RCC 7860 (cell line): ENCODE results near the gene KCNJ3.
"Not testable (repeated sequence)": the region's sequence is repeated elsewhere in the genome, so short reads cannot be mapped to it uniquely, and the experiment has no call there.

ENCODE experiments used
- DNase-seq: peaks from one replicate; pipeline ENCODE4 v3.0.0-alpha.2; 2015; ENCODE audit warnings: low spot score
- FAIRE-seq: peaks from 2 replicates; lab custom pipeline; 2012; peaks lifted over from hg19 to GRCh38; lab: Jason Lieb, UNC

KCNJ3 gene

GRCh38 chr2:154837035-154837434 lies 138.5 kb downstream of the KCNJ3 start:
- DNase-seq, result no peak
- FAIRE-seq, result no peak

GRCh38 chr2:154844513-154844912 lies 146.0 kb downstream of the KCNJ3 start:
- DNase-seq, result no peak
- FAIRE-seq, result no peak

GRCh38 chr2:154846842-154847241 lies 148.3 kb downstream of the KCNJ3 start:
- no peak for DNase-seq
- FAIRE-seq, result no peak

GRCh38 chr2:154849482-154849881 lies 151.0 kb downstream of the KCNJ3 start:
- peak; percentile 1 for DNase-seq
- FAIRE-seq, result no peak

GRCh38 chr2:154850532-154850931 lies 152.0 kb downstream of the KCNJ3 start:
- DNase-seq (peak; percentile 2), FAIRE-seq (no peak)

GRCh38 chr2:154855138-154855537 lies 156.6 kb downstream of the KCNJ3 start:
- no peak for DNase-seq
- no peak for FAIRE-seq

GRCh38 chr2:154867151-154867550 lies 168.7 kb downstream of the KCNJ3 start:
- FAIRE-seq, result not testable (repeated sequence)

GRCh38 chr2:154875999-154876398 lies 177.5 kb downstream of the KCNJ3 start:
- FAIRE-seq, result no peak

More at GRCh38 chr2:154867151-154867550, 168.7 kb downstream of the KCNJ3 start:
- not testable (repeated sequence) for DNase-seq

GRCh38 chr2:154882725-154883124 lies 184.2 kb downstream of the KCNJ3 start:
- FAIRE-seq, result no peak
- no peak for DNase-seq

More at GRCh38 chr2:154875999-154876398, 177.5 kb downstream of the KCNJ3 start:
- DNase-seq, result no peak

GRCh38 chr2:154886316-154886715 lies 187.8 kb downstream of the KCNJ3 start:
- DNase-seq (no peak), FAIRE-seq (no peak)

GRCh38 chr2:154898269-154898668 lies 199.8 kb downstream of the KCNJ3 start:
- FAIRE-seq (no peak), DNase-seq (no peak)

GRCh38 chr2:154901063-154901462 lies 202.6 kb downstream of the KCNJ3 start:
- FAIRE-seq, result no peak
- DNase-seq, result no peak
